Stimulated activated CD4-positive, alpha-beta T cell treated with anti-CD3 and anti-CD28 coated beads, Interleukin-1b, Interleukin-23, amount 100 ng/mL, for 1 hour (primary cell): ENCODE data around the gene TRAF3.

Source experiments
- DNase-seq, 2 donors: peaks; one replicate each; pipeline ENCODE4 v3.0.0-alpha.2; 2020; ENCODE audit warnings: low read depth in 2 of 2

The TRAF3 gene

GRCh38 chr14:102955636-102956408 is 178.6 kb downstream of the TRAF3 start:
- DNase-seq = no peak

GRCh38 chr14:102957222-102957621 is 180.0 kb downstream of the TRAF3 start:
- no peak for DNase-seq

- DNase-seq = no peak
Measured at GRCh38 chr14:102958461-102958860, 181.2 kb downstream of the TRAF3 start.
